IMR-90 (cell line): Measurements from ENCODE around the gene SLC9B1. TPM values are rescaled to one million over a fixed set of nuclear protein-coding genes. Genes with fewer than 3 reads are reported as not detected.

Source experiments
- ATAC-seq: fragments of 200-7000 bp; cut with Tn5 transposase; 2 replicates; pipeline ENCODE4 v1.9.1; 2020; ENCODE audit warnings: low read depth, mild to moderate bottlenecking, moderate library complexity
- BruUV-seq: library from RNA; stranded (reverse); fragments of 400-500 nt; replicated peaks from 2 replicates; lab custom pipeline; 2021; lab: Mats Ljungman, UMichigan
- CTCF ChIA-PET: fragments of 300-600 bp; formaldehyde crosslinking; extraction: SDS; loops from one replicate; lab custom pipeline; 2021; ENCODE audit warnings: antibody characterized with exemption; lab: Yijun Ruan, JAX
- POLR2A ChIA-PET: fragments of 300-600 bp; sonication (Branson Sonifier 250); formaldehyde crosslinking; loops from one replicate; lab custom pipeline; 2022; ENCODE audit warnings: antibody characterized with exemption; ENCODE audit not compliant: unreplicated experiment; lab: Charles Lee
- DNase-seq: peaks from one replicate; pipeline ENCODE4 v3.0.0; 2013
- H2AFZ ChIP-seq: replicated peaks from 2 replicates; pipeline ENCODE3; 2013; ENCODE audit warnings: low read length, mild to moderate bottlenecking; ENCODE audit not compliant: poor library complexity
- H2AK5ac ChIP-seq: 2 replicates; pipeline ENCODE4 v1.6.1; 2013; ENCODE audit warnings: low read depth, low read length, inconsistent platforms
- H2AK9ac ChIP-seq: replicated peaks from 2 replicates; pipeline ENCODE3; 2013; ENCODE audit warnings: mild to moderate bottlenecking, low read depth, low read length, moderate library complexity; ENCODE audit not compliant: poor library complexity
- H2BK120ac ChIP-seq: 2 replicates; pipeline ENCODE4 v1.6.1; 2013; ENCODE audit warnings: low read depth, low read length, inconsistent platforms
- H2BK15ac ChIP-seq: 3 replicates; pipeline ENCODE4 v1.6.1; 2013; ENCODE audit warnings: low read depth, low read length, inconsistent platforms
- H2BK20ac ChIP-seq: 2 replicates; pipeline ENCODE4 v1.6.1; 2013; ENCODE audit warnings: low read depth, mild to moderate bottlenecking, inconsistent platforms, low read length, moderate library complexity
- H2BK5ac ChIP-seq: 2 replicates; pipeline ENCODE4 v1.6.1; 2013; ENCODE audit warnings: mild to moderate bottlenecking, low read depth, low read length, inconsistent platforms; ENCODE audit not compliant: poor library complexity, severe bottlenecking
- H3K14ac ChIP-seq: replicated peaks from 2 replicates; pipeline ENCODE4 v1.6.1; 2013; ENCODE audit warnings: low read depth, low read length, inconsistent platforms
- H3K18ac ChIP-seq: 2 replicates; pipeline ENCODE4 v1.6.1; 2013; ENCODE audit warnings: low read depth, low read length, control low read depth
- H3K23ac ChIP-seq: 2 replicates; pipeline ENCODE4 v1.6.1; 2013; ENCODE audit warnings: low read depth, low read length, inconsistent platforms
- H3K27ac ChIP-seq: 2 replicates; pipeline ENCODE4 v1.5.1; 2013; ENCODE audit warnings: mild to moderate bottlenecking, control low read depth, low read length; ENCODE audit not compliant: insufficient read depth
- H3K27me3 ChIP-seq: 2 replicates; pipeline ENCODE4 v1.6.1; 2013; ENCODE audit warnings: low read length; ENCODE audit not compliant: control insufficient read depth, insufficient read depth
- H3K36me3 ChIP-seq: 2 replicates; pipeline ENCODE4 v1.6.1; 2013; ENCODE audit warnings: low read length, mixed read lengths; ENCODE audit not compliant: control insufficient read depth, insufficient read depth
- H3K4ac ChIP-seq: 2 replicates; pipeline ENCODE4 v1.6.1; 2013; ENCODE audit warnings: low read depth, low read length, inconsistent platforms
- H3K4me1 ChIP-seq: 2 replicates; pipeline ENCODE4 v1.6.1; 2013; ENCODE audit warnings: low read length, mixed read lengths; ENCODE audit not compliant: control insufficient read depth, insufficient read depth
- H3K4me2 ChIP-seq: 2 replicates; pipeline ENCODE4 v1.6.1; 2013; ENCODE audit warnings: low read depth, mild to moderate bottlenecking, control low read depth, low read length, moderate library complexity
- H3K4me3 ChIP-seq: 2 replicates; pipeline ENCODE4 v1.5.1; 2013; ENCODE audit warnings: low read depth, mild to moderate bottlenecking, control low read depth, low read length, moderate library complexity; ENCODE audit not compliant: insufficient read depth
- H3K56ac ChIP-seq: 2 replicates; pipeline ENCODE4 v1.6.1; 2013; ENCODE audit warnings: low read length, inconsistent platforms; ENCODE audit not compliant: insufficient read depth; ENCODE audit errors: extremely low read depth
- H3K79me1 ChIP-seq, 2 experiments: 2 replicates each; pipeline ENCODE4 v1.6.1; 2013; ENCODE audit warnings: low read length in 2 of 2, inconsistent platforms in 1 of 2, low read depth in 1 of 2
- H3K9ac ChIP-seq: 2 replicates; pipeline ENCODE4 v1.6.1; 2013; ENCODE audit warnings: low read depth, low read length, control low read depth
- H3K9me1 ChIP-seq: 2 replicates; pipeline ENCODE4 v1.6.1; 2013; ENCODE audit warnings: low read length, inconsistent platforms; ENCODE audit not compliant: insufficient read depth
- H3K9me3 ChIP-seq: 2 replicates; pipeline ENCODE4 v1.6.1; 2013; ENCODE audit warnings: low read length; ENCODE audit not compliant: control insufficient read depth, insufficient read depth
- H4K20me1 ChIP-seq: 2 replicates; pipeline ENCODE4 v1.6.1; 2013; ENCODE audit warnings: low read length, inconsistent platforms; ENCODE audit not compliant: insufficient read depth
- H4K5ac ChIP-seq: 2 replicates; pipeline ENCODE4 v1.6.1; 2013; ENCODE audit warnings: mild to moderate bottlenecking, low read depth, low read length, control low read depth
- H4K8ac ChIP-seq, 2 experiments: 2 replicates each; pipeline ENCODE4 v1.6.1; 2013; ENCODE audit warnings: low read depth in 2 of 2, low read length in 2 of 2, control low read depth in 1 of 2, inconsistent platforms in 1 of 2
- H4K91ac ChIP-seq: 2 replicates; pipeline ENCODE4 v1.6.1; 2013; ENCODE audit warnings: low read depth, low read length, inconsistent platforms; ENCODE audit not compliant: insufficient read depth
- BHLHE40 ChIP-seq: fragments of 150-350 bp; IDR thresholded peaks from 2 replicates; pipeline ENCODE4 v1.6.1; 2016; ENCODE audit warnings: mild to moderate bottlenecking, low read depth, low read length
- CEBPB ChIP-seq: IDR thresholded peaks from 2 replicates; pipeline ENCODE4 v1.6.1; 2012; ENCODE audit warnings: low read depth, low read length, improper control_type of control experiment
- CHD1 ChIP-seq: IDR thresholded peaks from 2 replicates; pipeline ENCODE4 v1.6.1; 2012; ENCODE audit warnings: low read depth, low read length, improper control_type of control experiment
- CTCF ChIP-seq: conservative IDR thresholded peaks from 2 replicates; pipeline ENCODE4 v1.5.1; 2012; ENCODE audit warnings: mild to moderate bottlenecking, low read depth, low read length, improper control_type of control experiment
- ELK1 ChIP-seq: fragments of 150-350 bp; IDR thresholded peaks from 2 replicates; pipeline ENCODE4 v1.6.1; 2016; ENCODE audit warnings: low read depth, mild to moderate bottlenecking, low read length, moderate library complexity, borderline replicate concordance
- FOS ChIP-seq: fragments of 150-350 bp; IDR thresholded peaks from 2 replicates; pipeline ENCODE4 v1.6.1; 2016; ENCODE audit warnings: low read depth, low read length
- MAFK ChIP-seq: IDR thresholded peaks from 2 replicates; pipeline ENCODE4 v1.6.1; 2012; ENCODE audit warnings: low read depth, low read length, improper control_type of control experiment
- MAZ ChIP-seq: IDR thresholded peaks from 2 replicates; pipeline ENCODE4 v1.6.1; 2012; ENCODE audit warnings: low read depth, mild to moderate bottlenecking, low read length, improper control_type of control experiment, moderate library complexity, borderline replicate concordance
- MXI1 ChIP-seq: IDR thresholded peaks from 2 replicates; pipeline ENCODE4 v1.6.1; 2012; ENCODE audit warnings: low read depth, mild to moderate bottlenecking, low read length, moderate library complexity, borderline replicate concordance
- NFE2L2 ChIP-seq: fragments of 150-350 bp; IDR thresholded peaks from 2 replicates; pipeline ENCODE4 v1.6.1; 2016; ENCODE audit warnings: low read depth, mild to moderate bottlenecking, low read length
- POLR2A ChIP-seq: IDR thresholded peaks from 2 replicates; pipeline ENCODE4 v1.6.1; 2012; ENCODE audit warnings: mild to moderate bottlenecking, low read depth, low read length
- RAD21 ChIP-seq: IDR thresholded peaks from 2 replicates; pipeline ENCODE4 v1.6.1; 2012; ENCODE audit warnings: low read length, improper control_type of control experiment
- RCOR1 ChIP-seq: IDR thresholded peaks from 2 replicates; pipeline ENCODE4 v1.6.1; 2012; ENCODE audit warnings: mild to moderate bottlenecking, low read length, improper control_type of control experiment; ENCODE audit not compliant: insufficient replicate concordance
- RFX5 ChIP-seq: IDR thresholded peaks from 2 replicates; pipeline ENCODE4 v1.8.0; 2012; ENCODE audit warnings: low read depth, mild to moderate bottlenecking, low read length, moderate library complexity
- SMC3 ChIP-seq: fragments of 150-350 bp; IDR thresholded peaks from 2 replicates; pipeline ENCODE4 v1.6.1; 2016; ENCODE audit warnings: low read depth, mild to moderate bottlenecking, antibody characterized with exemption, low read length, moderate library complexity
- WGBS, 2 experiments: methylation state at CpG; one replicate each; pipeline versions ENCODE4 v1.1.5 to v1.1.7; 2013; ENCODE audit warnings: missing lambda C conversion rate in 2 of 2; ENCODE audit not compliant: insufficient read length in 1 of 2; ENCODE audit errors: extremely low coverage in 2 of 2; 5-methylcytosine and 5-hydroxymethylcytosine counted together
- dilution Hi-C: fragments of 300-500 bp; cut with HindIII; formaldehyde crosslinking; loops from one replicate; pipeline ENCODE4 v1.14.3; 2018; ENCODE audit warnings: low sequenced_read_pairs; ENCODE audit not compliant: unreplicated experiment
- in situ Hi-C: fragments of 300-500 bp; cut with MboI; formaldehyde crosslinking; loops from 3 replicates; pipeline ENCODE4 v1.14.3; 2019; ENCODE audit warnings: low sequenced_read_pairs, inconsistent platforms, mixed read lengths
- intact Hi-C: fragments of 100-400 bp; cut with micrococcal nuclease; formaldehyde crosslinking; loops from 2 replicates; pipeline ENCODE4 v1.10.0; 2022
- polyA plus RNA-seq, 3 experiments: library from polyadenylated mRNA; depleted of rRNA; stranded (reverse); fragments of >200 nt; gene quantifications; 2 replicates each; pipeline ENCODE4 v1.2.3, GENCODE V29; 2012; ENCODE audit warnings: low replicate concordance in 1 of 3
- total RNA-seq: library from RNA; depleted of rRNA; stranded (reverse); fragments of >200 nt; gene quantifications from 2 replicates; pipeline ENCODE4 v1.2.3, GENCODE V29; 2012
- TF ChIP-seq, protein P1 (sequence below): fragments of 150-350 bp; IDR thresholded peaks from 2 replicates; pipeline ENCODE4 v1.6.1; 2017; ENCODE audit warnings: mild to moderate bottlenecking, antibody characterized with exemption, low read length, low read depth

SLC9B1 gene
- total and polyA plus RNA-seq, 2 of the 4 experiments (the other 2 are of a cell fraction) = 0.07 to 0.18 TPM

- no peaks in the 10 kb centered on the region for H3K36me3 ChIP-seq
- H3K27ac ChIP-seq = no peak overlapping the region
- no peak overlapping the region for H2AK9ac ChIP-seq
- H2BK15ac ChIP-seq = no peak overlapping the region
- no peaks in the 10 kb centered on the region for H3K4me1 ChIP-seq
- H4K91ac ChIP-seq = no peak overlapping the region
- no peaks in the 10 kb centered on the region; a peak in 1 of 4 replicates for H3K79me1 ChIP-seq
- H3K9me1 ChIP-seq = no peaks in the 10 kb centered on the region
- ChIA-PET CTCF (no interaction called here), POLR2A (no interaction called here)
- intact Hi-C loops (no loop called here), dilution Hi-C loops (no loop called here), in situ Hi-C loops (no loop called here)
- no peak overlapping the region for H3K23ac ChIP-seq
- H3K4me2 ChIP-seq = no peak overlapping the region
- ATAC-seq (no peak), DNase-seq (no peak)
- H2BK120ac ChIP-seq = no peak overlapping the region
- H4K5ac ChIP-seq = no peak overlapping the region
- no peak overlapping the region for H4K8ac ChIP-seq
- H3K18ac ChIP-seq = no peak overlapping the region
- H3K27me3 ChIP-seq = no peaks in the 10 kb centered on the region
- no peak overlapping the region for H3K9ac ChIP-seq
- no peak overlapping the region for H2BK5ac ChIP-seq
- H3K56ac ChIP-seq = no peak overlapping the region
- H2AK5ac ChIP-seq = no peak overlapping the region
- no CpG with 5 or more reads among the region's 1 CpG for WGBS, 2 experiments
- H3K4ac ChIP-seq = no peak overlapping the region
- no peak overlapping the region for H2AFZ ChIP-seq
- no peak overlapping the region for H3K4me3 ChIP-seq
- H3K14ac ChIP-seq = no peak overlapping the region
- no peak overlapping the region for H2BK20ac ChIP-seq
- no TSS peak for BruUV-seq
- H4K20me1 ChIP-seq = no peaks in the 10 kb centered on the region
- no peak for TF ChIP-seq NFE2L2
- TF ChIP-seq, protein P1, sequence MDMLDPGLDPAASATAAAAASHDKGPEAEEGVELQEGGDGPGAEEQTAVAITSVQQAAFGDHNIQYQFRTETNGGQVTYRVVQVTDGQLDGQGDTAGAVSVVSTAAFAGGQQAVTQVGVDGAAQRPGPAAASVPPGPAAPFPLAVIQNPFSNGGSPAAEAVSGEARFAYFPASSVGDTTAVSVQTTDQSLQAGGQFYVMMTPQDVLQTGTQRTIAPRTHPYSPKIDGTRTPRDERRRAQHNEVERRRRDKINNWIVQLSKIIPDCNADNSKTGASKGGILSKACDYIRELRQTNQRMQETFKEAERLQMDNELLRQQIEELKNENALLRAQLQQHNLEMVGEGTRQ = no peak
- no peak for TF ChIP-seq POLR2A
- TF ChIP-seq ELK1 = no peak
- no peak for TF ChIP-seq SMC3
- TF ChIP-seq MAFK = no peak
- no peak for TF ChIP-seq RFX5
- no peak for TF ChIP-seq CEBPB
- no peak for TF ChIP-seq BHLHE40
- no peak for TF ChIP-seq CTCF
- no peak for TF ChIP-seq RCOR1
- no peak for TF ChIP-seq MAZ
- TF ChIP-seq FOS = no peak
- TF ChIP-seq CHD1 = no peak
- TF ChIP-seq MXI1 = no peak
- no peak for TF ChIP-seq RAD21
- peaks cover 3% of the 10 kb centered on the region; the same call in 1 of the 2 replicates for H3K9me3 ChIP-seq
These were observed 157.5 kb downstream of the SLC9B1 start for GRCh38 chr4:102862016-102862415.
